BJ (cell line): ENCODE results near the gene GABARAPL2. TPM values are rescaled to one million over a fixed set of nuclear protein-coding genes. Genes with fewer than 3 reads are reported as not detected.
"Not testable (repeated sequence)": the region's sequence is repeated elsewhere in the genome, so short reads cannot be mapped to it uniquely, and the experiment has no call there.

Experiments
- CTCF ChIA-PET: fragments of 350-600 bp; formaldehyde crosslinking; extraction: SDS; loops from one replicate; lab custom pipeline; 2021; ENCODE audit warnings: antibody characterized with exemption, inconsistent platforms; lab: Yijun Ruan, JAX
- POLR2A ChIA-PET: fragments of 300-600 bp; sonication (Branson Sonifier 250); formaldehyde crosslinking; extraction: SDS; loops from one replicate; lab custom pipeline; 2021; ENCODE audit warnings: antibody characterized with exemption; lab: Charles Lee
- DNase-seq: peaks from one replicate; pipeline ENCODE4 v3.0.0-alpha.2; 2011; ENCODE audit warnings: low read depth
- H3K27me3 ChIP-seq: 2 replicates; pipeline ENCODE4 v1.6.0; 2011; ENCODE audit warnings: low read length; ENCODE audit not compliant: control insufficient read depth, insufficient read depth
- H3K36me3 ChIP-seq: 2 replicates; pipeline ENCODE4 v1.5.1; 2011; ENCODE audit warnings: low read length; ENCODE audit not compliant: control insufficient read depth, insufficient read depth
- H3K4me3 ChIP-seq: 2 replicates; pipeline ENCODE4 v1.5.1; 2011; ENCODE audit warnings: low read depth, mild to moderate bottlenecking, control low read depth, low read length
- CTCF ChIP-seq: IDR thresholded peaks from 2 replicates; pipeline ENCODE4 v1.5.1; 2011; ENCODE audit warnings: low read depth, mild to moderate bottlenecking, control low read depth, inconsistent platforms, low read length, moderate library complexity; ENCODE audit not compliant: insufficient read depth
- polyA plus RNA-seq: library from polyadenylated mRNA; depleted of rRNA; stranded (reverse); fragments of >200 nt; gene quantifications from 2 replicates; pipeline ENCODE4 v1.2.3, GENCODE V29; 2011

Gene GABARAPL2
- polyA plus RNA-seq, 1 experiment: 32.3 TPM

GRCh38 chr16:75546293-75546692 lies 19.9 kb upstream of the GABARAPL2 start:
- CTCF ChIA-PET: no interaction called here

GRCh38 chr16:75548456-75548855 lies 17.7 kb upstream of the GABARAPL2 start:
- CTCF ChIA-PET: interaction anchor here (1.0 kb wide), 1 partner anchor 31 kb away, joined by 3 read pairs; no protein-coding TSS in a partner anchor
- H3K4me3 ChIP-seq, POLR2A ChIA-PET, DNase-seq, H3K27me3 ChIP-seq, H3K36me3 ChIP-seq: not testable (repeated sequence)

More at GRCh38 chr16:75546293-75546692, 19.9 kb upstream of the GABARAPL2 start:
- POLR2A ChIA-PET: interaction anchor here (0.7 kb wide), 1 partner anchor 10 kb away, joined by 6 read pairs; the partner anchor contains the start of gene TMEM231
- TF ChIP-seq CTCF: no peak
- DNase-seq: no peak
- peaks cover 2% of the 10 kb centered on the region for H3K36me3 ChIP-seq
- H3K4me3 ChIP-seq: no peak overlapping the region
- no peaks in the 10 kb centered on the region for H3K27me3 ChIP-seq

- no peaks in the 10 kb centered on the region for H3K36me3 ChIP-seq
- CTCF ChIA-PET: interaction anchor here (0.8 to 2.7 kb wide), 5 partner anchors 13 to 80 kb away, joined by 3 to 12 read pairs (median 6); no protein-coding TSS in a partner anchor
- H3K27me3 ChIP-seq: no peaks in the 10 kb centered on the region
- no peak overlapping the region for H3K4me3 ChIP-seq
- POLR2A ChIA-PET: no interaction called here
- TF ChIP-seq CTCF: peak; percentile 27
- no peak for DNase-seq
Observed at GRCh38 chr16:75550211-75550662, 15.9 kb upstream of the GABARAPL2 start.

GRCh38 chr16:75552951-75553350 lies 13.2 kb upstream of the GABARAPL2 start:
- Histone ChIP-seq H3K27me3 (no peaks in the 10 kb centered on the region), H3K36me3 (no peaks in the 10 kb centered on the region), H3K4me3 (no peak overlapping the region)
- no peak for TF ChIP-seq CTCF
- DNase-seq: no peak
- ChIA-PET POLR2A (no interaction called here), CTCF (interaction anchor here (0.6 to 1.9 kb wide), 2 partner anchors 27 to 36 kb away, joined by 6 to 11 read pairs; no protein-coding TSS in a partner anchor)

- peak overlapping the region; percentile 81 for H3K4me3 ChIP-seq
- POLR2A ChIA-PET: interaction anchor here (0.6 kb wide), 1 partner anchor 114 kb away, joined by 3 read pairs; no protein-coding TSS in a partner anchor
- H3K36me3 ChIP-seq: no peaks in the 10 kb centered on the region
- peak; percentile 33 for DNase-seq
- no peak for TF ChIP-seq CTCF
- H3K27me3 ChIP-seq: peaks cover 1% of the 10 kb centered on the region; the same call in 1 of the 2 replicates
- CTCF ChIA-PET: interaction anchor here (0.8 kb wide), 1 partner anchor 10 kb away, joined by 4 read pairs; no protein-coding TSS in a partner anchor
Observed at GRCh38 chr16:75555213-75555706, 10.9 kb upstream of the GABARAPL2 start.
